Endothelial cell of umbilical vein (primary cell): ENCODE measurements around the gene STK16. TPM values are rescaled to one million over a fixed set of nuclear protein-coding genes. Genes with fewer than 3 reads are reported as not detected.
A peak's percentile ranks its signal among the peaks of the same experiment; 100 is the strongest.

Source experiments
- BruUV-seq: library from RNA; stranded (reverse); fragments of 400-500 nt; replicated peaks from 2 replicates; lab custom pipeline; 2021; lab: Mats Ljungman, UMichigan
- CTCF ChIA-PET: fragments of 300-600, 350-600 bp; sonication (Branson Sonifier 250); formaldehyde crosslinking; loops from one replicate; lab custom pipeline; 2021; ENCODE audit warnings: antibody characterized with exemption, inconsistent platforms; lab: Charles Lee
- POLR2A ChIA-PET: fragments of 300-600, 350-600 bp; sonication (Branson Sonifier 250); formaldehyde crosslinking; loops from one replicate; lab custom pipeline; 2021; ENCODE audit warnings: antibody characterized with exemption, inconsistent platforms; lab: Charles Lee
- DNase-seq: peaks from one replicate; pipeline ENCODE4 v3.0.0-alpha.2; 2011; ENCODE audit warnings: low read depth, low spot score
- FAIRE-seq: peaks from 2 replicates; lab custom pipeline; 2011; peaks lifted over from hg19 to GRCh38; lab: Jason Lieb, UNC
- H2AFZ ChIP-seq: 2 replicates; pipeline ENCODE4 v1.6.0; 2012; ENCODE audit warnings: low read depth, low read length, control low read depth, inconsistent platforms
- H3K27ac ChIP-seq: 2 replicates; pipeline ENCODE4 v1.5.1; 2011; ENCODE audit warnings: low read depth, mild to moderate bottlenecking, control low read depth, low read length, moderate library complexity; ENCODE audit not compliant: insufficient read depth
- H3K27me3 ChIP-seq, 2 experiments: 2 replicates each; pipeline versions ENCODE4 v1.6.0 to v1.6.1; 2011; ENCODE audit warnings: low read length in 2 of 2, mixed read lengths in 1 of 2; ENCODE audit not compliant: control insufficient read depth in 2 of 2, insufficient read depth in 2 of 2
- H3K36me3 ChIP-seq, 2 experiments: 2 replicates in 1 of 2; 3 replicates in 1 of 2; pipeline ENCODE4 v1.5.1; 2011; ENCODE audit warnings: low read length in 2 of 2, mild to moderate bottlenecking in 1 of 2, moderate library complexity in 1 of 2; ENCODE audit not compliant: control insufficient read depth in 2 of 2, insufficient read depth in 2 of 2; ENCODE audit errors: extremely low read depth in 1 of 2
- H3K4me1 ChIP-seq: 3 replicates; pipeline ENCODE4 v1.5.1; 2011; ENCODE audit warnings: mild to moderate bottlenecking, low read length; ENCODE audit not compliant: control insufficient read depth, insufficient read depth; ENCODE audit errors: extremely low read depth
- H3K4me2 ChIP-seq: 2 replicates; pipeline ENCODE4 v1.6.1; 2011; ENCODE audit warnings: low read length, control low read depth, mixed read lengths; ENCODE audit not compliant: insufficient read depth
- H3K4me3 ChIP-seq, 3 experiments: fragments of 200-600 bp in 1 of 3; sonication (generic), shearing (Covaris generic) in 1 of 3; replicated peaks in 1 of 3; 2 replicates each; pipeline ENCODE4 v1.5.1; 2011 to 2016; ENCODE audit warnings: control low read depth in 3 of 3, low read length in 3 of 3, mild to moderate bottlenecking in 2 of 3, inconsistent platforms in 1 of 3, low read depth in 1 of 3, moderate library complexity in 1 of 3; ENCODE audit not compliant: insufficient read depth in 1 of 3
- H3K79me2 ChIP-seq: 2 replicates; pipeline ENCODE4 v1.6.0; 2012; ENCODE audit warnings: low read length, inconsistent platforms; ENCODE audit not compliant: control insufficient read depth, insufficient read depth
- H3K9ac ChIP-seq: replicated peaks from 2 replicates; pipeline ENCODE3; 2011; ENCODE audit warnings: low read length, control low read depth; ENCODE audit not compliant: insufficient read depth; ENCODE audit errors: extremely low read depth
- H3K9me1 ChIP-seq: replicated peaks from 3 replicates; pipeline ENCODE4 v1.6.0; 2011; ENCODE audit warnings: mild to moderate bottlenecking, low read length; ENCODE audit not compliant: control insufficient read depth, insufficient read depth; ENCODE audit errors: extremely low read depth
- H3K9me3 ChIP-seq: replicated peaks from 2 replicates; pipeline ENCODE4 v1.5.1; 2012; ENCODE audit warnings: low read length, inconsistent platforms; ENCODE audit not compliant: control insufficient read depth, insufficient read depth
- H4K20me1 ChIP-seq: replicated peaks from 2 replicates; pipeline ENCODE3; 2011; ENCODE audit warnings: mild to moderate bottlenecking, low read length; ENCODE audit not compliant: control insufficient read depth, insufficient read depth; ENCODE audit errors: extremely low read depth
- CTCF ChIP-seq, 2 donors: IDR thresholded peaks; 1 replicate in 1 of 2; 2 replicates in 1 of 2; pipeline ENCODE4 v1.5.1; 2011; ENCODE audit warnings: low read length in 2 of 2, mild to moderate bottlenecking in 2 of 2, moderate library complexity in 2 of 2, control low read depth in 1 of 2, inconsistent platforms in 1 of 2, low read depth in 1 of 2; ENCODE audit not compliant: insufficient read depth in 1 of 2; ENCODE audit errors: extremely low read depth in 1 of 2
- EZH2 ChIP-seq: IDR thresholded peaks from 2 replicates; pipeline ENCODE4 v1.6.1; 2012; ENCODE audit warnings: borderline replicate concordance, low read depth, mild to moderate bottlenecking, moderate library complexity, low read length, inconsistent platforms; ENCODE audit not compliant: severe bottlenecking
- FOS ChIP-seq: IDR thresholded peaks from 2 replicates; pipeline ENCODE4 v1.6.1; 2011; ENCODE audit warnings: mild to moderate bottlenecking, low read length, moderate library complexity, borderline replicate concordance; ENCODE audit not compliant: insufficient read depth
- GATA2 ChIP-seq: IDR thresholded peaks from 2 replicates; pipeline ENCODE4 v1.7.0; 2011; ENCODE audit warnings: low read depth, mild to moderate bottlenecking, moderate library complexity, mixed read lengths, low read length; ENCODE audit not compliant: insufficient read length, insufficient read depth
- JUN ChIP-seq: IDR thresholded peaks from 2 replicates; pipeline ENCODE4 v1.6.1; 2011; ENCODE audit warnings: borderline replicate concordance, low read depth; ENCODE audit not compliant: insufficient read length, insufficient read depth
- MAX ChIP-seq: IDR thresholded peaks from 2 replicates; pipeline ENCODE4 v1.6.1; 2011; ENCODE audit not compliant: insufficient read depth, insufficient read length
- MYC ChIP-seq: IDR thresholded peaks from one replicate; pipeline ENCODE4 v1.6.1; 2011; ENCODE audit warnings: mild to moderate bottlenecking, low read depth, low read length
- POLR2A ChIP-seq: IDR thresholded peaks from 2 replicates; pipeline ENCODE4 v1.6.1; 2012; ENCODE audit warnings: low read depth, mild to moderate bottlenecking, control low read depth, low read length
- POLR2AphosphoS5 ChIP-seq: IDR thresholded peaks from 2 replicates; pipeline ENCODE4 v1.6.1; 2012; ENCODE audit warnings: low read depth, mild to moderate bottlenecking, control low read depth, low read length, moderate library complexity; ENCODE audit not compliant: insufficient read depth
- dilution Hi-C: fragments of 300-500 bp; cut with MboI; formaldehyde crosslinking; loops from one replicate; pipeline ENCODE4 v1.15.0; 2019; ENCODE audit warnings: low sequenced_read_pairs; ENCODE audit not compliant: extremely low pct_ligation_motif_present
- intact Hi-C: fragments of 100-400 bp; cut with micrococcal nuclease; formaldehyde crosslinking; loops from one replicate; pipeline ENCODE4 v1.10.0; 2022
- polyA plus RNA-seq, 4 experiments: library from polyadenylated mRNA; depleted of rRNA in 3 of 4; stranded (reverse) in 3 of 4; unstranded in 1 of 4; fragments of >200 nt; gene quantifications; 2 replicates each; pipeline versions ENCODE4 v1.2.1 to v1.2.3, GENCODE V29; 2011 to 2012; ENCODE audit warnings: missing spikeins in 1 of 4
- total RNA-seq: library from RNA; stranded (reverse); gene quantifications from 2 replicates; pipeline ENCODE4 v1.2.3, GENCODE V29; 2021

Gene STK16
- total and polyA plus RNA-seq, 2 donors (not counting 3 experiments of a cell fraction or from before 2014, with no cell fraction given) = 18.8 to 63.2 TPM

- CTCF ChIA-PET = interaction anchor here (1.1 to 1.9 kb wide), 4 partner anchors 11 to 53 kb away, joined by 3 to 16 read pairs (median 4); partner anchors contain the start of genes DNAJB2 and ZFAND2B
- no peaks in the 10 kb centered on the region for H3K9me3 ChIP-seq
- no peaks in the 10 kb centered on the region for H4K20me1 ChIP-seq
- peaks cover 20% of the 10 kb centered on the region for H3K79me2 ChIP-seq
- peak overlapping the region; percentile 93 for H3K9ac ChIP-seq
- no peaks in the 10 kb centered on the region for H3K9me1 ChIP-seq
- peaks cover 15% of the 10 kb centered on the region for H3K4me1 ChIP-seq
- H3K27me3 ChIP-seq = no peaks in the 10 kb centered on the region
- TF ChIP-seq FOS = no peak
- TF ChIP-seq MAX = no peak
- no peak for TF ChIP-seq POLR2AphosphoS5
- TF ChIP-seq CTCF (IDR thresholded peaks at IDR 0.05; ENCODE audit: extremely low read depth in 1 of 2, insufficient read depth in 1 of 2, low read depth in 1 of 2, low read length in 2 of 2) = no peak
- TF ChIP-seq GATA2 = no peak
- no peak for TF ChIP-seq EZH2
- no peak for TF ChIP-seq MYC
- TF ChIP-seq POLR2A = no peak
- TF ChIP-seq JUN = no peak
- FAIRE-seq (no peak), DNase-seq (no peak)
- H3K36me3 ChIP-seq = peaks cover 3 to 32% of the 10 kb centered on the region in 2 experiments
- dilution Hi-C loops = no loop called here
- BruUV-seq = no TSS peak
- peak overlapping the region; percentile 76 for H3K27ac ChIP-seq
- intact Hi-C loops = no loop called here
- POLR2A ChIA-PET = interaction anchor here (1.3 to 1.9 kb wide), 3 partner anchors 9 to 21 kb away, joined by 4 to 7 read pairs (median 6); no protein-coding TSS in a partner anchor
- H3K4me3 ChIP-seq = peak overlapping the region; percentile 70 to 76 (median 70)
- H3K4me2 ChIP-seq = peak overlapping the region; percentile 99
- H2AFZ ChIP-seq = peak overlapping the region; percentile 78
These were observed 17.0 kb upstream of the STK16 start for GRCh38 chr2:219228041-219228910.
